Left hindlimb (tissue), 1 donor: Measurements from ENCODE around the gene ARID5B.
"Not testable (repeated sequence)": the region's sequence is repeated elsewhere in the genome, so short reads cannot be mapped to it uniquely, and the experiment has no call there.

Experiments used
- DNase-seq: peaks from one replicate; pipeline ENCODE4 v3.0.0-alpha.2; 2018

The ARID5B gene

GRCh38 chr10:61900829-61901792, at the start of gene ARID5B:
ARID5B (plus strand) TSS chr10:61901699; CDS start chr10:61901710, 11 bp downstream.
- DNase-seq, result peak; percentile 66

- DNase-seq, result no peak
These were observed 49.2 kb upstream of the ARID5B start for GRCh38 chr10:61852261-61852660.

DNA sequence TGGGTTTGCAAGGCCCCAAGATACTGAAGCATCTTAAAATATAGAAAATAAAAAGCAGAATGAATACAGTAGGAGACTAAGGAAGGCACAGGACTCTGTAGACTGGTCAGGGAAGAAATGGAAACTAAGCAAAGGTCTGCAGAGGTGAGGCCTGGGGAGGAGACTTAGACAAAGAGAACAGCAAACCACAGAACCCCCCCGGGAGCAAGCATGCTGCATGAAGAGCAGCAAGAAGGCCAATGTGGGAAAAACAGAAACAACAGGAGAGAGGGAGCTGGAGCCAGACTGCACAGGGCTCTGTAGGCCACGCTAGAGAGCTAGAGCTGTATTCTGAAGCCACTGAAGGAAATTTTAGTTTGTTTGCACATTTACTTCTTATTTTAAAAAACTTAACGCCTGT, 45.7 kb upstream of the ARID5B start:
- DNase-seq, result no peak

DNA sequence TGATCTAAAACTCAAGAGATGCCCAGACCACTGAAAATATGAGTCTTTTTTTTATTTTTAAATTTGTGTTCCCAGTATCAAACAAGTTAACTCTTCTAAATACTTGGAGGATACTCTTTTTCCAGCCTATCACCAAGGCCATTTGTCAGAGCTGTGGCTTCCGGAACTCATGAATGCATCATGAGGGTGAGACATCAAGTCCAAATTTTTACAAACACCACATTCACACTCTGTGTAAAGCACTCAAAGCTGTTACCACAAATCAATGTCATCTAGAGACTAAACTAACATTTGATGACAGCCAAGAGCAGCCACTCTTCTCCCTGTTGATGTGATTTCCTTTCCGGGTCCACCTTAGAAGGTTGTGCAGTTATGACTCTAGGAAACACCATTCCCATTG, 43.8 kb upstream of the ARID5B start:
- DNase-seq, result no peak

GRCh38 chr10:61859786-61860185, 41.7 kb upstream of the ARID5B start:
- DNase-seq, result no peak

DNA sequence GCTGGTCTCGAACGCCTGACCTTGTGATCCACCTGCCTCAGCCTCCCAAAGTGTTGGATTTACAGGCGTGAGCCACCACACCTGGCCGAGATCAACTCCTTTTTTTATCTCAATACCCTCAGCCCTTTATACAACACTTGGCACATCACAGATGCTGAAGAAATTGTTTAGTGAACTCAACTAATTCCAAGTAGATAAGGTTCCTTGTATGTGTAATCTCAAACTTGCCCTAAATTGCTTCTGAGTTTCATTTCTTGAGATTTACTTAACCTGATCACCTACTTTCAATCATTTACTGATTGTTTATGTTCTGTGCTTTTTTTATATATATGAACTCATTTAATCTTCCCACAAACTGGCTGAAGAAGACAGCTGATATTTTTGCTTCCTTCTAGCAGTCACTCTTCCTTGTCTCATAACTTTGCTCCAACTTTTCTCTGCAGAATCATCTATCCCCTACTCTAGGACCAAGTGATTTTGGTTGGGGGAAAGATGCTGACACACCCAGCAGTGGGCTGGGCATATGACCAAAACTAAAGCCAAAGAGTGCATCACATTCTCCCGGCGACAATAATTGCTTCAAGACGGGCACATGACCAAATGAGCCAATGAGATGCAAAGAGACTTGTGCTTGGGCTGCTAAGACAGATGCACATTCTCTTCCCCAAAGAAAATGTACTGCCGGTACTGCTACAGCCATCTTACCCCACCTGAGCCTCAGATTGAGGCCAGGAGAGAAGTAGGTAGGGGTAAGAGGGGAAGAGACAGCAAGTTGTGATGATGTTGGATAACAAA, 40.3 kb upstream of the ARID5B start:
- DNase-seq, result no peak

DNA sequence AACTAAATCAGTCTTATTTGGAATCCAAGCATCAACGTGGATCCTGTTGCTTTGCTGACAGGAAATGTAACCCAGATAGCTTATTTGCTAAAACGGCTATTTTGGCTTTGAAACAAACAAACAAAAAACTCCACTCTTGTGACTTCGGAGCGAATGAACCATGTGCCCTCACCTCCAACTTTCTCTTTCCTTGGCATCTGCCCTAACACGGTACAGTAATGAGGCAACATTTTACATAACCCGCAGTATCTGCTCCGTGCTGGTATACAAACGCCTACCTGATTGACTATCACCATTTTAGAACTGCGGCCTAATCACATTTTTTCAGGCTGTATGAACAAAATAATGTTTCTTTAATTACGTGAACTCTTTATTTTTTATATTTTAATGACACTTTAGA, 37.5 kb upstream of the ARID5B start:
- no peak for DNase-seq

DNA sequence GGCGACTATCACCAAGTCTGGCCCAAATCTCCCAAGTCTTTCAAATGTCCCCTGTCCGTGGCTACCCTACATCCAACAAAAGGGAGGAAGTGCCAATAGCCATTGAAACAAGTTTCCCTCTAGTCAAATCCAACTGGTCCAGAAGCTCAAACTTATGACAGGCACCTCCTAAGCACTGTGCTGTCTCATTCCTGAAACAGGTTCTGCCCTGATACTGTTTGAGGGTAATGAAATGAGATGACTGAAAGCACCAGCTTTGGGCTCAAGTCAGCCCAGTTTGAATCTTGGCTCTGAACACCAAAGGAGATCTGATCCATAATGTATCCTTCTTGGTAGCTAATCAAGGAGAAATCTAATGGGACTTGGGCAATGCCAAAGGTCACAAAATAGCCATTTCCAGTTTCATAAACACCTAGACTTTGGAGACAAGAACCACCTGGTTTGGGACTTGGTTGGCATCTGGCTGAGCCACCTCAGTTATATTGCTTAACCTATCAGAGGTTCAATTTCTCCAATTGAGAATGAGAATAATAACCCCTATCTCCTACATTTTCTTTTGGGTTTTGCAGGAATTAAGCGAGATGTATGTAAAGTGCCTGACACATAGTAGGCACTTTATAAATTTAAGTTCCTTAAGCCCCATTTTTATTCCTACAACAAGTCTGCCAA, 34.7 kb upstream of the ARID5B start:
- DNase-seq, result no peak

DNA sequence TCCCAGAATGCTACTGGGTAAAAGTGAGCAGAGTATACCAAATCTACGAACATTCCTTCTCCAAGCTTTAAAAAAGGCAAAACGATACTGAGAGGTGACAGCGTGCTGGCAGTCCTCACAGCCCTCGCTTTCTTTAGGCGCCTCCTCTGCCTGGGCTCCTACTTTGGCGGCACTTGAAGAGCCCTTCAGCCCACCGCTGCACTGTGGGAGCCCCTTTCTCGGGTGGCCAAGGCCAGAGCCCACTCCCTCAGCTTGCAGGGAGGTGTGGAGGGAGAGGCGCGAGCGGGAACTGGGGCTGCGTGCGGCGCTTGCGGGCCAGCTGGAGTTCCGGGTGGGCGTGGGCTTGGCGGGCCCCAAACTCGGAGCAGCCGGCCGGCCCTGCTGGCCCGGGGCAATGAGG, 34.1 kb upstream of the ARID5B start:
- DNase-seq, result not testable (repeated sequence)

DNA sequence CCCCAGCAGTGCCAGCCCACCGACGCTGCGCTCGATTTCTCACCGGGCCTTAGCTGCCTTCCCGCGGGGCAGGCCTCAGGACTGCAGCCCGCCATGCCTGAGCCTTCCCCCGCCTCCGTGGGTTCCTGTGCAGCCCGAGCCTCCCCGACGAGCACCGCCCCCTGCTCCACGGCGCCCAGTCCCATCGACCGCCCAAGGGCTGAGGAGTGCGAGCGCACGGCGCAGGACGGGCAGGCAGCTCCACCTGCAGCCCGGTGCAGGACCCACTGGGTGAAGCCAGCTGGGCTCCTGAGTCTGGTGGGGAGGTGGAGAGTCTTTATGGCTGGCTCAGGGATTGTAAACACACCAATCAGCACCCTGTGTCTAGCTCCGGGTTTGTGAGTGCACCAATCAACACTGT, 33.7 kb upstream of the ARID5B start:
- peak; percentile 42 for DNase-seq

DNA sequence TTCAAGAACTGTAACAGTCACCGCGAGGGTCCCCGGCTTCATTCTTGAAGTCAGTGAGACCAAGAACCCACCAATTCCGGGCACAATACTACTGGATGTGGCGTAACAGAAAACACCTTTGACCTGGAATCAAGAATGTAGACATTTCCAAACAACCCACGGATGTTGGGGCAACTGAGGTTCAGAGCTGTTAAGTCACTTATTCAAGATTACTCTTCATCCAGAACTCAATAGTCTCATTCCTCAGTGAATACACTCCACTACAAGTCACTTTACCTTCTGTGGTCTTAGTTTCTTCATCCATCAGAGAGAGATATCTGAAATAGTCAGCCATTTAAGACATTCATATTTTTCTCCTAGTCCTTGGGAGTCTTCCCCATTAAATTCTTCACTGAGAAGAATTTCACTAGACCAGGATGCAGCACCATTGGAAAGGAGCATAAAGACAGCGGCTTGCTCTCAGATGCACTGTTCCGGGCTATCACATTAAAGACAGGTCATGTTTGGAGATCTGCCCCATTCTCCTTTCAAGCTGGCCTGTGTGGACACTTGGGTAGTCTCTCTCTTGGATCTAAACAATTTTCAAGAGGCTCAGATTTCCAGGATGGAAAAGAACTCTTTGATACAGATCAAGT, 32.3 kb upstream of the ARID5B start:
- DNase-seq, result no peak

DNA sequence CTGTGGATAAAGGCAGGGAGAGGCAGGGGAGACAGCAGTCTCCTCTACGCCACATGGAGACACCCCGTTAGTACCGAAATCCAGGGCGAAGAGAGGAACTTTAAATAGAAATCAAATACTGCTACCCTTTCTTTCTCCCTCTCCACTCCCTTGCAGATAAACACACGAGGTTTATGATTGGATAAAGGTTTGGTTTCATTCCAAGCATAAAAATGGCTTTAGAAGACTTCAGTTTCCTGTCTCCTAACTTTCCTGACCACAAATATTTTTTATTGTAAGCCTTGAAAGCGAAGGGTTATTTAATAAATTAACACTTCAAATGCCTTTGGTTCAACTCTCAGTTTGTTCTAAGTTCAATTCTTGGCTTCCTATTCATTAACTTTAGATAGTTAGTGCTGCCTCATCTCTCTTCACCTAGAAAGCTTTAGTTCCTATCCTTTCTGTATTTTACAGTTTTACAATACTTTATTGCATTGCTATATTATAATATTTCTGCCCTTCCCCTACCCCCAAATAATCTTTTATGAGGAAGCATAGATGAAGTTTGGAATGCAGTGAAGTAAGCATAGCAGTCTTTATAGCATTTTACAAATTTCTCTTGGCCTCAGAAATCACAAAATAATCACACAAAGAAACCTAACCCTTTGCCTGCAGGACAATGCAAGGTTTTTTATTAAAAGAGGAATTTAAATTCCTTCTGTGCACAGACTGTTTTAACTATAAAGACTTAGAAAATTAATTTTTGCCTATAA, 31.5 kb upstream of the ARID5B start:
- DNase-seq, result no peak

- no peak for DNase-seq
These were observed 31.0 kb upstream of the ARID5B start for GRCh38 chr10:61870526-61870895.

DNA sequence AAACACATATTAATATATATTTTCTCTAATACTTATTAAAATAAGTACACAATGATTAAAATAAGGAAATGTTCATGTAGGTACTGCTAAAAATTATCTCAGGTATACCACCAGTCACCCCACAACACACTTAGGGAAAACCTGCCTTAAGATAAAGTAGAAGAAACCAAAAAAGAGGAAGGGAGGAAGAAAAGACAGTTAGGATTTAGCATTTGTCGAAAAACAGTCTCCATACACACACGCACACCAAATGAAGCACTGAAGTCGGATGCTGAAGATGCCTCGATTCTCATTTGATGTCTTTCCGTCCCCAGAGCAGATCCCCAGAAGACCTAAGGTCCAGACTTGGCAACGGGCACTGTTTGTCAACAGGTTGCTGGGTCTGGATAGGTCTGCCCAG, 30.0 kb upstream of the ARID5B start:
- DNase-seq, result no peak

DNA sequence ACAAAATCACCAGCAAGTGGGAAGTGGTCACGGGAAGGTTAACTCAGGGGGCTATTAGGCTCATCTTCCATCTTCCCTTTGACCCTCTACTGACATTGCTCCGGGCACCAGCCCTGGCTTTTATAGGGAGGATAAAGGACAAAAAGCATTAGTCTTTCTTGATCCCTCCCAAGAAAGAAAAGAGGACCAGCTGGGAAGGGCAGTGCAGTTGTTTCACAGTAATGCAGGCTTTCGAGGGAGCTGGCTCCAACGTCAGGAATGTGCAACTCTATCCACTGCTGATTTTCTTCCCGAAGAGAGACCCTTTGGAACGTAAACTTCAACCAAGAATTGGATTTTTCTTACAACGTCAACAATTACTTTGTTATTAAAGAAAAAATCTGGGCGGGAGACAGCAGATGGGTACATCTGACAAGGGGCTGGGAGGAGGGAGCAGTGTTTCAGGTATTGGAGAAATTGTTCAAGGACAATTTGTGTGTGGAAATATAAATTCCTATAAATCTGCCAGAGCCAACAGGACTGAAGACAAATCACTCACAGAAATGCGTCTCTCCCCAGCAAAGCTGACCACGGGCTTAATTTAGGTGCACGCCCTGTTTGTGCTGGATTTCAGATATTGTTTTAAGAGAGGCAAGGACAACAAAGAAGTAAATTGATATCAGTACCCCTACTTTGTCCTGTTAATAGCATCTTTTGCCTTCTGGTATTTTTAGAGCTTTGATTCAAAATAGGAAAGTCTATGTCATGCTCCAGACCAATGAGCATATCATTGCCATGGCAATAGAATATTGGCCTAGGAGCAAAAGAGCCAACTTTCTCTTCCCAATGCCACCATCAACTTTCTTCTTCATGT, 23.4 kb upstream of the ARID5B start:
- DNase-seq, result no peak

GRCh38 chr10:61878740-61879068, 22.8 kb upstream of the ARID5B start:
- no peak for DNase-seq

- no peak for DNase-seq
These were observed 18.7 kb upstream of the ARID5B start for GRCh38 chr10:61882621-61883370.

DNA sequence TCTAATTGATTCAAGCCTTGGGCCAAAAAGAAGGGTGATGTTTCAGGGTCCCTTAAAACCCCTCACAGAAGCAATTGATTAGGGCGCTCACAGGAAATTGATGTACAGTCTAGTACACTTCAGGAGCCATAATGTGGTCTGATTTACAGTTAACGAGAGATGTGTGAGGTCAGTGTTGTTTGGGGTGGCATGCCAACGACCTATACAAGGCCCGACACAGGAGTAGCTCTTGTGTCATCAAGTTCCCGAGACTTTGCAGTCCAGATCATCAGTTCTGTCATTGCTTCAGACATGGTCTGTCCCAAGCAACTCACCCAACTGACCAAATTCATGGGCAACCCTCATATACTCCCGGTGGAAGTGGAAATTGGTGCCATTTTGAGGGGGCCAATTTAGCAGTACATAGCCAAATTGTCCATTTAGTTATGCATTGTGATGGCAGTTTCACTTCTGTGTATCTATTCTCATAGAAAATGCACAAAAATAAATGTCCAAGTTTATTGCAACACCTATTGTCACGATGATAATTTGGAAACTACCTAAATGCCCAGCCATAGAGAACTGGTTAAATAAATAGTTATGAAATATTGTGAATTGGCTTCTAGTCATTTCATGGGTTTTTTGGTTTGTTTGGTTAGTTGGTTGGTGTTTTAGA, 18.0 kb upstream of the ARID5B start:
- no peak for DNase-seq

GRCh38 chr10:61887772-61888171, 13.7 kb upstream of the ARID5B start:
- no peak for DNase-seq

DNA sequence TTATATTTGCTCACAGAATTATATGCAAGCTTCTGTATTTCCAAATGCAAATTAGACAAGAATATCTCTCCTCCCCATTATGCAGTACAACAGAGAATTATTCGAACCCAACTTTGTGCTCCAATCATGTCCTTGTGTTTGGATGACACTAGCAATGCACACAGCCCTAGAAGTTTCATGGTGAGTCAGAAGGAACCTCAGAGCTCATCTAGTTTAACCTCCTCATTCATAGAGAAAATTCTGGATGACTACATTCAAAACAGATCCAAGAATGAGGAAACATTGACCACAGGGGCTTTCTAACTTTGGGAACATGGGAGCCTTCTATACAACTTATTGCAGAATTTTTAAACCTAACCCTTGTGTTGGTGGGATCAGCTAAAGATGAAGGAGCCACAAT, 12.8 kb upstream of the ARID5B start:
- DNase-seq, result no peak
